B cell (primary cell): ENCODE measurements around the gene EIF3M.

ENCODE experiments used
- EZH2 ChIP-seq: IDR thresholded peaks from 2 replicates; pipeline ENCODE4 v1.6.1; 2012; ENCODE audit warnings: borderline replicate concordance, low read depth, mild to moderate bottlenecking, moderate library complexity, low read length; ENCODE audit not compliant: insufficient read depth, poor library complexity, severe bottlenecking
- TF ChIP-seq, protein P1 (sequence below): fragments of 200-600 bp; IDR thresholded peaks from one replicate; pipeline ENCODE4 v1.8.0; 2022; ENCODE audit warnings: antibody characterized with exemption, mild to moderate bottlenecking

DNA sequence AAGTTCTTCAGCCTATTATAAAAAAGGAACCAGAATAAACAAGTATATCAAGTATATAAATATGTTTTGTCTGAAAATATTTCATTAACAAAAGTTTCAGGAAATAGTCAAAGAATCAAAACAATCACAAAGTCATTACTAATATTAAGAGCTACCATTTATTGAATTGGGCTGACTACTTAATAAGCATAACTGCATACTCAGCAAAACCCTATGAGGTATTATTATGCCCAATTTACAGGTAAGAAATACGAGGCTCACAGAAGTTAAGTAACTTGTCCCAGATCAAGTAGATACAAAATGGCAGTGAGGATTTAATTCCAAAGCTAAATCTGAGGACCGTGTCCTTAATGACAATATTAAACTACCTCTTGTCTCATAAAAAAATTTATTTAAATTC lies 52.2 kb downstream of the EIF3M start:
- TF ChIP-seq, protein P1, sequence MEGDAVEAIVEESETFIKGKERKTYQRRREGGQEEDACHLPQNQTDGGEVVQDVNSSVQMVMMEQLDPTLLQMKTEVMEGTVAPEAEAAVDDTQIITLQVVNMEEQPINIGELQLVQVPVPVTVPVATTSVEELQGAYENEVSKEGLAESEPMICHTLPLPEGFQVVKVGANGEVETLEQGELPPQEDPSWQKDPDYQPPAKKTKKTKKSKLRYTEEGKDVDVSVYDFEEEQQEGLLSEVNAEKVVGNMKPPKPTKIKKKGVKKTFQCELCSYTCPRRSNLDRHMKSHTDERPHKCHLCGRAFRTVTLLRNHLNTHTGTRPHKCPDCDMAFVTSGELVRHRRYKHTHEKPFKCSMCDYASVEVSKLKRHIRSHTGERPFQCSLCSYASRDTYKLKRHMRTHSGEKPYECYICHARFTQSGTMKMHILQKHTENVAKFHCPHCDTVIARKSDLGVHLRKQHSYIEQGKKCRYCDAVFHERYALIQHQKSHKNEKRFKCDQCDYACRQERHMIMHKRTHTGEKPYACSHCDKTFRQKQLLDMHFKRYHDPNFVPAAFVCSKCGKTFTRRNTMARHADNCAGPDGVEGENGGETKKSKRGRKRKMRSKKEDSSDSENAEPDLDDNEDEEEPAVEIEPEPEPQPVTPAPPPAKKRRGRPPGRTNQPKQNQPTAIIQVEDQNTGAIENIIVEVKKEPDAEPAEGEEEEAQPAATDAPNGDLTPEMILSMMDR = no peak
- no peak for TF ChIP-seq EZH2
